ENCODE measurements around the gene GYS2.

The GYS2 gene

DNA sequence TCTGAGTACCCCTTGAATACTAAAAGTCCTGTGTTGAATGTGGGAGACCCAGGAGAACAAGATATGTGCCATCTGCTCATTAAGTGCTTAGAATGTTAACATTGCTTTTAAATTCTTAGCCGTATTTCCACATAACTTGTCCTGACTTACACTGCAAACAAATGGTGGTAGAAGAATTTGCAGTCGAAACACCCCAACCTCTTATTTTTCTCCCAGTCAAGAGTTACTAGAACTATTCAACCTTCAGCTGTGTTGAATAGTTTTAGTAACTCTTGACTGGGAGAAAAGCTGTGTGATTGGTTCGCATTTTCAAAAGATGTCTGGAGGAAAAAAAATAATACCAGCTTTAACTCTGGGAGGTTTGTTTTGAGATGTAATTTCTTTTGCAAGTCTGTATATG lies 86.2 kb downstream of the GYS2 start:
- no peak overlapping the region for H3K27ac ChIP-seq (replicated peaks)
- TF ChIP-seq SPI1 (IDR thresholded peaks at IDR 0.05; ENCODE audit: borderline replicate concordance, low read depth) (no peak), POLR2AphosphoS5 (IDR thresholded peaks at IDR 0.05; ENCODE audit: low read depth) (no peak), GABPA (IDR thresholded peaks at IDR 0.05; ENCODE audit: low read depth) (no peak), CTCF (IDR thresholded peaks at IDR 0.05; ENCODE audit: insufficient read depth, low read length) (no peak)
- TF ChIP-seq, protein P1, sequence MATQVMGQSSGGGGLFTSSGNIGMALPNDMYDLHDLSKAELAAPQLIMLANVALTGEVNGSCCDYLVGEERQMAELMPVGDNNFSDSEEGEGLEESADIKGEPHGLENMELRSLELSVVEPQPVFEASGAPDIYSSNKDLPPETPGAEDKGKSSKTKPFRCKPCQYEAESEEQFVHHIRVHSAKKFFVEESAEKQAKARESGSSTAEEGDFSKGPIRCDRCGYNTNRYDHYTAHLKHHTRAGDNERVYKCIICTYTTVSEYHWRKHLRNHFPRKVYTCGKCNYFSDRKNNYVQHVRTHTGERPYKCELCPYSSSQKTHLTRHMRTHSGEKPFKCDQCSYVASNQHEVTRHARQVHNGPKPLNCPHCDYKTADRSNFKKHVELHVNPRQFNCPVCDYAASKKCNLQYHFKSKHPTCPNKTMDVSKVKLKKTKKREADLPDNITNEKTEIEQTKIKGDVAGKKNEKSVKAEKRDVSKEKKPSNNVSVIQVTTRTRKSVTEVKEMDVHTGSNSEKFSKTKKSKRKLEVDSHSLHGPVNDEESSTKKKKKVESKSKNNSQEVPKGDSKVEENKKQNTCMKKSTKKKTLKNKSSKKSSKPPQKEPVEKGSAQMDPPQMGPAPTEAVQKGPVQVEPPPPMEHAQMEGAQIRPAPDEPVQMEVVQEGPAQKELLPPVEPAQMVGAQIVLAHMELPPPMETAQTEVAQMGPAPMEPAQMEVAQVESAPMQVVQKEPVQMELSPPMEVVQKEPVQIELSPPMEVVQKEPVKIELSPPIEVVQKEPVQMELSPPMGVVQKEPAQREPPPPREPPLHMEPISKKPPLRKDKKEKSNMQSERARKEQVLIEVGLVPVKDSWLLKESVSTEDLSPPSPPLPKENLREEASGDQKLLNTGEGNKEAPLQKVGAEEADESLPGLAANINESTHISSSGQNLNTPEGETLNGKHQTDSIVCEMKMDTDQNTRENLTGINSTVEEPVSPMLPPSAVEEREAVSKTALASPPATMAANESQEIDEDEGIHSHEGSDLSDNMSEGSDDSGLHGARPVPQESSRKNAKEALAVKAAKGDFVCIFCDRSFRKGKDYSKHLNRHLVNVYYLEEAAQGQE (IDR thresholded peaks at IDR 0.05; ENCODE audit: insufficient replicate concordance, low read depth): no peak
- H3K4me3 ChIP-seq (replicated peaks; ENCODE audit: insufficient read depth, low read length): no peak overlapping the region

DNA sequence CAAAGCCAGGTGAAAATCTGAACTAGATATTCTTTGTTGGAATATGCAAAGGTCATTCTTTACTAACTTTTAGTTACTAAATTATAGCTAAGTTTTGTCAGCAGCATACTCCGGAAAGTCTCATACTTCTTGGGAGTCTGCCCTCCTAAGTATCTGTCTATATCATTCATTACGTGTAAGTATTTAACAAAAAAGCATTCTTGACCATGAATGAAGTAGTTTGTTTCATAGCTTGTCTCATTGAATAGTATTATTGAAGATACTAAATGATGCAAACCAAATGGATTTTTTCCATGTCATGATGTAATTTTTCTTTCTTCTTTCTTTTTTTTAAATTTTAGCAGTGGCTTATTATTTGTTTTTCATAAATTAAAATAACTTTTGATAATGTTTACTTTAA lies 88.4 kb downstream of the GYS2 start:
- H3K27me3 ChIP-seq (ENCODE audit: insufficient read depth, poor library complexity, severe bottlenecking): no peaks in the 10 kb centered on the region
- no peak overlapping the region for H3K4me3 ChIP-seq (replicated peaks; ENCODE audit: insufficient read depth, low read length)
- no peak for DNase-seq (ENCODE audit: low read depth in 1 of 2, low spot score in 1 of 2)
- TF ChIP-seq CTCF (IDR thresholded peaks at IDR 0.05; ENCODE audit: insufficient read depth, low read length): no peak
- TF ChIP-seq, protein P1 (IDR thresholded peaks at IDR 0.05; ENCODE audit: insufficient replicate concordance, low read depth): no peak
- no peak for TF ChIP-seq GABPA (IDR thresholded peaks at IDR 0.05; ENCODE audit: low read depth)
- no peak for TF ChIP-seq SPI1 (IDR thresholded peaks at IDR 0.05; ENCODE audit: borderline replicate concordance, low read depth)
- TF ChIP-seq POLR2AphosphoS5 (IDR thresholded peaks at IDR 0.05; ENCODE audit: low read depth): no peak
- no peak overlapping the region for H3K27ac ChIP-seq (replicated peaks)

More for the DNA sequence above, 86.2 kb downstream of the GYS2 start:
- no peaks in the 10 kb centered on the region for H3K27me3 ChIP-seq (ENCODE audit: insufficient read depth, poor library complexity, severe bottlenecking)
- DNase-seq (ENCODE audit: low read depth in 1 of 2, low spot score in 1 of 2): no peak

GRCh38 chr12:21509768-21510167 lies 94.9 kb downstream of the GYS2 start:
- no peak for DNase-seq (ENCODE audit: low read depth in 1 of 2, low spot score in 1 of 2)
- TF ChIP-seq, protein P1 (IDR thresholded peaks at IDR 0.05; ENCODE audit: insufficient replicate concordance, low read depth): no peak
- TF ChIP-seq SPI1 (IDR thresholded peaks at IDR 0.05; ENCODE audit: borderline replicate concordance, low read depth) (no peak), POLR2AphosphoS5 (IDR thresholded peaks at IDR 0.05; ENCODE audit: low read depth) (no peak), CTCF (IDR thresholded peaks at IDR 0.05; ENCODE audit: insufficient read depth, low read length) (no peak), GABPA (IDR thresholded peaks at IDR 0.05; ENCODE audit: low read depth) (no peak)
- H3K27ac ChIP-seq (replicated peaks): no peak overlapping the region
- no peaks in the 10 kb centered on the region for H3K27me3 ChIP-seq (ENCODE audit: insufficient read depth, poor library complexity, severe bottlenecking)
- no peak overlapping the region for H3K4me3 ChIP-seq (replicated peaks; ENCODE audit: insufficient read depth, low read length)

Data from HL-60 (cell line).